ENCODE measurements around the gene CYP19A1.
A peak's percentile ranks its signal among the peaks of the same experiment; 100 is the strongest.
"Not testable (repeated sequence)": the region's sequence is repeated elsewhere in the genome, so short reads cannot be mapped to it uniquely, and the experiment has no call there.

The CYP19A1 gene

DNA sequence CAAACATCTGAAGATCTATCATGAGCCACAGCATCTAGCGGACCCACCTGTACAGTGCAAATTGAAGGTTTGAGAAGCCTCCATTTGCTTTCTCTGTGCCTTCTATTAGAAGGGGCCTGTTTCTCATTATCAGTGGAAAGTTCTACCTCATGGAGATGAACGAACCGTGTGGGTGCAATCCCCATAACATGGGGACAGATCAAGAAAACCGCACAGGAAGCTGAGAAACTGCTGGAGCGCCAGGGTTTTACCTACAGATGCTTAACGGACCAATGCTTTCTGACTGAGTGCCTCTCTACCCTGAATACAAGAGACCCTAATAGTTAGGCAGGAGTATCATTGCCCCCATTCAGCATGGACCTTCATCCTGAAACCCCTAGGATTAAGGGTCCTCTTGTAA, 53.5 kb downstream of the CYP19A1 start:
- H3K27ac ChIP-seq, result no peak overlapping the region
- peaks cover 49% of the 10 kb centered on the region for H3K4me1 ChIP-seq
- no peaks in the 10 kb centered on the region for H3K9me3 ChIP-seq
- no peaks in the 10 kb centered on the region for H3K27me3 ChIP-seq
- no peaks in the 10 kb centered on the region for H3K36me3 ChIP-seq
- TF ChIP-seq Cebpa-rat (IDR thresholded peaks at IDR 0.05), result no peak
- H3K4me2 ChIP-seq, result peak overlapping the region; percentile 64
- H4K20me1 ChIP-seq, result no peaks in the 10 kb centered on the region
- H3K9ac ChIP-seq, result no peak overlapping the region
- no peak overlapping the region for H3K4me3 ChIP-seq

DNA sequence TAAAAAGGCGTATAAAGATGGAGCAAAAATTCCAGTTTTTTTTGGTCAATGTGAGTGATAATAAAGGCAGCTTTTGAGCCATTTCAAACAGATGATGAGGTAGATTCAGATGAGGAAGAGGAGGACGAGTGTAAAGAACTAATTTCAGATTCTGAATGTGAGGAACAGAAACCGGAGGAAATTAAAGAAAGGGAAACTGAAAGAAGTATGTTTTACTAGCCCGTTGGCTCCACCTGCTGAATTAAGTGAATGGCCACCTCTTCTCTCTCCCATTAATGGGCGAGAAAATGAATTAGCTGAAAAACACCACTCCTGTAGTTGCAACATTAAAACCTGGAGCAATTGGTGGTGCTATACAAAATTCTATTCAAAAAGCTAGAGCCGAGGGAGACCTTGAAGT, 55.4 kb downstream of the CYP19A1 start:
- Histone ChIP-seq H3K9me3 (no peaks in the 10 kb centered on the region), H3K9ac (no peak overlapping the region), H3K4me2 (peak overlapping the region; percentile 64), H4K20me1 (no peaks in the 10 kb centered on the region), H3K4me3 (no peak overlapping the region), H3K27ac (0 out of 2 replicates have a peak overlapping the region, but pooled peaks have one; percentile 40), H3K4me1 (peaks cover 49% of the 10 kb centered on the region), H3K27me3 (no peaks in the 10 kb centered on the region), H3K36me3 (no peaks in the 10 kb centered on the region)
- TF ChIP-seq Cebpa-rat (IDR thresholded peaks at IDR 0.05), result no peak

DNA sequence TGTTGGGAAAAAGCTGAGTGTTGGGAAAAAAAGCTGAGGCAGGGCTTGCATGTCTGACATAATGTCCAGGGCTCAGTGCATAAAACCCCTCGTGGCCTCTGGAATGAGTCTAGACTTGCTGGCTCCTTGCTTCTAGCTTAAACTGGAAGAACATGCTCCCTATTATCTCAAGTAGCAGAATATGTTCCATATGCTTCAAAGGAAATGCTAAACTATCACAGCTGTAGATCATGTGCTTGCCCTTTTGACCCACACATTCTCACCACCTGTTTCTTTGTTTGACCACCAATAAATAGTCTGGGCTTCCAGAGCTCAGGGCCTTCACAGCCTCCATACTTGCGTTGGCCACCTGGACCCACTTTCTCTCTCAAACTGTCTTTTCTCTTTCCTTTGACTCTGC, 56.2 kb downstream of the CYP19A1 start:
- peak overlapping the region; percentile 64 for H3K4me2 ChIP-seq
- not testable (repeated sequence) for H4K20me1 ChIP-seq, H3K9me3 ChIP-seq, H3K4me3 ChIP-seq, H3K36me3 ChIP-seq, H3K27me3 ChIP-seq, H3K9ac ChIP-seq
- peaks cover 49% of the 10 kb centered on the region for H3K4me1 ChIP-seq
- 0 out of 2 replicates have a peak overlapping the region, but pooled peaks have one; percentile 40 for H3K27ac ChIP-seq

DNA sequence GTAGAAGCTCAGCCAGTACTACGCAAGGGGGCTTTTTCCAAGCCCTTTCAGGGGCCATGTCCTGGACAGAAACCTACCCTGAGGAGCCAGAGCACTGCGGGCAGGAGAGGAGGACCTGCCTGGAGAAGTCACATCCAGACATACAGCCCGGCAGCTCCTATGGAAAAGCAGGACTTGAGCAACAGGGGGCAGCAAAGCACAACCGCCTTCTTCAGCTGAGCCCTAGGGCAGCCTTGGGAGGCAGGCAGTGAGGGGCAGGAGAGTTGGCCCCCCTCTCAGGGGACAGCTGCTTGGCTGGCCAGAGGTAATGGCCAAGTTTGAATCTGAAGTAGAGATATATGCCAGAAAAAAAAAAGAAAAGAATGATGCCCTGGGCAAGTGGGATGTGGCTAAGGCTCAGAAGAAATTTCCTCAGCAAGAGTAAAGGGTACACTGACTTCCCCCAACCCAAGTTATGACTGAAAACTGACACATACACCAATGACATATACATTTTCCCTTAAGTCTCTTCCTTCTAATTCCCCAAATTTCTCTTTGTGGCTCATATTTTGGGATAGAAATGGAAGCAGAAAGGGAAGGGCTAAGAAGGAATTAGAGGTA, 56.9 kb downstream of the CYP19A1 start:
- Histone ChIP-seq H3K9ac (no peak overlapping the region), H3K36me3 (no peaks in the 10 kb centered on the region), H3K4me3 (no peak overlapping the region), H3K4me1 (peaks cover 46% of the 10 kb centered on the region), H3K4me2 (no peak overlapping the region), H3K27ac (no peak overlapping the region), H4K20me1 (no peaks in the 10 kb centered on the region), H3K9me3 (no peaks in the 10 kb centered on the region), H3K27me3 (no peaks in the 10 kb centered on the region)
- no peak for TF ChIP-seq Cebpa-rat (IDR thresholded peaks at IDR 0.05)

DNA sequence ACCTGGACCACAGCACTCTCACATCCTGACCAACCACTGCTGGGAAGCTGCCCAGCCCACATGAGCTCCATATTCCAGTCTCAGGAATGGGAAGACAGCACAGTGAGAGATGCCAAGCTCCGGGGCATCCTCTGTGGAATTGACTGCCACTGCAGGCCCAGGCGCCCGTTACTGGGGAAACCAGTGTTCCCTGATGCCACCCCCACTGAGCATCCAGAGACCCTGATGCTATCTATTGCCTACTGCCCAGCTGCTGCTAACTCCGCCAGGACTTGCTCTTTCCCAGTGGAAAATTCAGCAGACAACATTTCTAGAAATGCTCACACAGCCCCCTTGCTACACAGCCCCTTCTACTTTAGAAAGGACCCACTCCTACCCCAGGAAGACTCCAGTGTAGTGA, 57.6 kb downstream of the CYP19A1 start:
- no peak overlapping the region for H3K4me3 ChIP-seq
- no peaks in the 10 kb centered on the region for H3K36me3 ChIP-seq
- H3K4me1 ChIP-seq, result peaks cover 40% of the 10 kb centered on the region
- H3K9me3 ChIP-seq, result no peaks in the 10 kb centered on the region
- no peak overlapping the region for H3K4me2 ChIP-seq
- no peaks in the 10 kb centered on the region for H3K27me3 ChIP-seq
- H3K27ac ChIP-seq, result no peak overlapping the region
- no peak overlapping the region for H3K9ac ChIP-seq
- H4K20me1 ChIP-seq, result no peaks in the 10 kb centered on the region
- no peak for TF ChIP-seq Cebpa-rat (IDR thresholded peaks at IDR 0.05)

DNA sequence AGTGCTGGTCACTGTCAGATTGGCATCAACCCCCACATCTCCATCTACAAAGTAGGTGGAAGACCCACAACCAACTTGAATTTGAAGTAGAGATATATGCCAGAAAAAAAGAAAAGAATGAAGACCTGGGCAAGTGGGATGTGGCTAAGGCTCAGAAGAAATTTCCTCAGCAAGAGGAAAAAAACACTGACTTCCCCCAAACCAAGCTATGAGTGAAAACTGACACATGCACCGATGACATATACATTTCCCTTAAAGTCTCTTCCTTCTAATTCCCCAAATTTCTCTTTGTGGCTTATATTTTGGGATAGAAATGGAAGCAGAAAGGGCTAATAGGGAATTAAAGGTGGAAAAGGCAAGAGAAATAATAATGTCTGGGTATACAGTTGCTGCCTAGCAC, 59.0 kb downstream of the CYP19A1 start:
- H3K4me1 ChIP-seq, result peaks cover 26% of the 10 kb centered on the region
- H4K20me1 ChIP-seq, result no peaks in the 10 kb centered on the region
- H3K4me2 ChIP-seq, result no peak overlapping the region
- H3K9ac ChIP-seq, result no peak overlapping the region
- no peak overlapping the region for H3K4me3 ChIP-seq
- H3K27ac ChIP-seq, result no peak overlapping the region
- no peak for TF ChIP-seq Cebpa-rat (IDR thresholded peaks at IDR 0.05)
- no peaks in the 10 kb centered on the region for H3K36me3 ChIP-seq
- no peaks in the 10 kb centered on the region for H3K27me3 ChIP-seq
- H3K9me3 ChIP-seq, result no peaks in the 10 kb centered on the region

DNA sequence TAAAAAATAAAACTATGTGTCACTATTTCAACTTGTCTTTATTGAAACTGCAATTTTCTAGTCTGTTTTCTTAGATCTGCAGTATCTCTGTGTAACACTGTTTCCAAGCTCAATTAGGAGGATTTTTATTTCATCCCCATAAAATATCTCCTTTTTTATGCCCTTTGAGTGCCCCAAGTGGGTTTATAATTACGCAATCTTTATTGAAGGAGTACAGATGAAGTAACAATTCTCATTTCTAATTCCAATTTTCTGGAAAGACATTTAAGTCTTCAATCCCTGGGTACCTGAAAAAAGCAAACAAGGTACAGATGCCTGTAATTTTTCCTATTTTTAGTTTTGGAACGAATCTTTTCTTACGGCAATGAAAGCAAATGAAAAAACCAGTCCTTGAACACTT, 61.3 kb downstream of the CYP19A1 start:
- TF ChIP-seq Cebpa-rat (IDR thresholded peaks at IDR 0.05), result peak; percentile 75; the same call in 1 of the 2 replicates
- H3K9me3 ChIP-seq, result no peaks in the 10 kb centered on the region
- no peaks in the 10 kb centered on the region for H3K27me3 ChIP-seq
- H3K9ac ChIP-seq, result no peak overlapping the region
- no peak overlapping the region for H3K4me3 ChIP-seq
- H4K20me1 ChIP-seq, result no peaks in the 10 kb centered on the region
- no peaks in the 10 kb centered on the region for H3K36me3 ChIP-seq
- H3K4me2 ChIP-seq, result no peak overlapping the region
- H3K4me1 ChIP-seq, result peaks cover 3% of the 10 kb centered on the region
- no peak overlapping the region for H3K27ac ChIP-seq

DNA sequence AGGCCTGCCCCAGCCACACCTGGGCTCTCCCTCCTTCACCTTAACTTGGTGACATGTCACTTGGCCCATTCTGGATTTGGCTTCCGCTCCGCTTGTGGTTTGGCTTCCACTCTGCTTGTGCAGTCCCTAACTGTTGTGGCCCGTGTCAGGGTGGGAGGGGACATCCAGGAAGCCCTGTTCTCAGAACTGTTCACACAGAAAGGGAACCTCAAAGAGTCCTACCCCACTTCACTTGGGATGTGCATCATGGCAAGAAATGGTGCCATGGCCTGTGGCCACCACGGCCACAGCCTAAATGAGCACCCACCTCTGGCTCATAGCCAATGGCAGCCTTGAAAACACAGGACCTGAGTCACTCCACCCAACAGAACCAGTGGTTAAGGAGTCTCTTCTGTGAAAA, 63.4 kb downstream of the CYP19A1 start:
- no peak for TF ChIP-seq Cebpa-rat (IDR thresholded peaks at IDR 0.05)
- Histone ChIP-seq H3K27me3 (no peaks in the 10 kb centered on the region), H3K4me1 (no peaks in the 10 kb centered on the region), H3K36me3 (no peaks in the 10 kb centered on the region), H3K9me3 (no peaks in the 10 kb centered on the region), H3K9ac (no peak overlapping the region), H3K4me3 (no peak overlapping the region), H3K27ac (no peak overlapping the region), H4K20me1 (no peaks in the 10 kb centered on the region), H3K4me2 (no peak overlapping the region)

DNA sequence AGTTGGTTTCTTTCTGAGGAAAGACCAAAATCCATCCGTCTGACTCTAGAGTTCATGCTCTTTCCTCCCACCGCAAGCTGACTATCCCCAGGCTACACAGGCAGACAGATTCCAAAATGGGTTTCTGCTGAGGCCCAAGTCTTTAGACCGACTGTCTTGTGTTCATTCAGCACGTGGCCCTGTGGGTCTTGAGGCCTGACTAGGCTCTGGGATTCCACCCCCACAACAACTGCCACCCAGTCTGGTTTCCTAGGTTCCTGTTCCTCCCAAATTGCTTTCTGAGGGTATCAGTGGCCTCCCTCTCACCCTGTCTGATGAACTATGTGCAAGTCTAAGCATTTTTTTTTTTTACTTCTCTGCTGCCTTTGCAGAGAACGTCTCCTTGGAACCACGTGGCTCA, 67.7 kb downstream of the CYP19A1 start:
- H3K4me2 ChIP-seq, result no peak overlapping the region
- H3K27me3 ChIP-seq, result peaks cover 29% of the 10 kb centered on the region
- H4K20me1 ChIP-seq, result no peaks in the 10 kb centered on the region
- H3K4me3 ChIP-seq, result no peak overlapping the region
- H3K9ac ChIP-seq, result no peak overlapping the region
- no peak for TF ChIP-seq Cebpa-rat (IDR thresholded peaks at IDR 0.05)
- H3K36me3 ChIP-seq, result no peaks in the 10 kb centered on the region
- H3K27ac ChIP-seq, result no peak overlapping the region
- no peaks in the 10 kb centered on the region for H3K9me3 ChIP-seq
- no peaks in the 10 kb centered on the region for H3K4me1 ChIP-seq

DNA sequence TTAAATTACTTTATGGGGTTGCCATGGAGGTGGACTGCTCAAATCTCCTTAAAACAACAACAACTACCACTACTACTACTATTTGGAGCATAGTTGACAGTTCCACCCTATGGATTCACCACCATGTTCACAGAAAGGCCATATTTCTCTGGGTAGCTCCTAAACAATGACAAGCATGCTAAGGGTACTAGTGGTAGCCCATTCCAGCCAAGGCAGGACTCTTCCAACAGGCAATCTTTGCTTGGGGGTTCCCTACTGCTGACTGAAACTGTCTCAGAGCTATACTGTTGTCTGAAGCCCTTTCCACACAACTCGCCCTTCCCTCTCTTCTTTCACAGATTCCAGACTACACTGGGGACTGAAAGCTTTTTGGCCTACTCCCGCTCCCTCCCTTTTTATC, 68.9 kb downstream of the CYP19A1 start:
- no peaks in the 10 kb centered on the region for H3K9me3 ChIP-seq
- no peak overlapping the region for H3K9ac ChIP-seq
- H3K4me3 ChIP-seq, result no peak overlapping the region
- no peaks in the 10 kb centered on the region for H4K20me1 ChIP-seq
- no peak overlapping the region for H3K27ac ChIP-seq
- TF ChIP-seq Cebpa-rat (IDR thresholded peaks at IDR 0.05), result no peak
- H3K27me3 ChIP-seq, result peaks cover 38% of the 10 kb centered on the region
- H3K4me1 ChIP-seq, result no peaks in the 10 kb centered on the region
- no peaks in the 10 kb centered on the region for H3K36me3 ChIP-seq
- H3K4me2 ChIP-seq, result no peak overlapping the region

DNA sequence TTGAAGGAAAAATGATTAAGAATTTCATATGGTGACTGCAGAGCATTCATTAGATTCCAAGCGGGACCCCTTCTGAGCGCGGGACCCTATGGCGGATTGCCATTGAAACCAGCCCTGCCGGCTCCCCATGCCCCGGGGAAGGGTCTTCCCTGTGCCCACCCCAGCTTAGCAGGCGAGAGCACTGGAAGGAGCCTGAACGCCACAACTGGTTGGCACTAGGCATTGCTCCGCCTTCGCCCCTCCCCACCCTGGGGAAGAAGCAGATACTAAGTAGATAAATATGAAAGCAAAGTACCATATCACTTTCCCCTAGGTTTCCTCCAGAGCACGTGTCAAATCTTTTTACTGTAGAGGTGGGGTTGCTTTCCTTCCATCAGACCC, 70.7 kb downstream of the CYP19A1 start:
- H3K9ac ChIP-seq, result no peak overlapping the region
- H3K4me3 ChIP-seq, result no peak overlapping the region
- H3K9me3 ChIP-seq, result 0 out of 2 replicates have a peak, but pooled peaks cover 2% of the 10 kb centered on the region
- no peak overlapping the region for H3K4me2 ChIP-seq
- no peak overlapping the region for H3K27ac ChIP-seq
- H3K36me3 ChIP-seq, result no peaks in the 10 kb centered on the region
- no peak for TF ChIP-seq Cebpa-rat (IDR thresholded peaks at IDR 0.05)
- no peaks in the 10 kb centered on the region for H4K20me1 ChIP-seq
- H3K27me3 ChIP-seq, result peaks cover 38% of the 10 kb centered on the region
- H3K4me1 ChIP-seq, result no peaks in the 10 kb centered on the region

Measured in BLaER1 (cell line).